Mesendoderm (in vitro differentiated cells): ENCODE measurements around the gene CACNA1H.
"Not testable (repeated sequence)": the region's sequence is repeated elsewhere in the genome, so short reads cannot be mapped to it uniquely, and the experiment has no call there.

ENCODE experiments used
- DNase-seq: peaks from one replicate; pipeline ENCODE4 v3.0.0; 2013
- H2AK5ac ChIP-seq: 2 replicates; pipeline ENCODE4 v1.6.1; 2013; ENCODE audit warnings: low read length, inconsistent platforms
- H2BK120ac ChIP-seq: 2 replicates; pipeline ENCODE4 v1.6.1; 2013; ENCODE audit warnings: low read depth, mild to moderate bottlenecking, low read length, moderate library complexity, mixed read lengths
- H2BK15ac ChIP-seq: replicated peaks from 2 replicates; pipeline ENCODE4 v1.6.1; 2013; ENCODE audit warnings: low read depth, mild to moderate bottlenecking, moderate library complexity
- H2BK5ac ChIP-seq: 2 replicates; pipeline ENCODE4 v1.6.1; 2013; ENCODE audit warnings: low read length, inconsistent platforms
- H3K18ac ChIP-seq: 2 replicates; pipeline ENCODE4 v1.6.1; 2013; ENCODE audit warnings: mild to moderate bottlenecking, low read length, mixed read lengths
- H3K23ac ChIP-seq: one replicate; pipeline ENCODE4 v1.6.1; 2013; ENCODE audit warnings: low read length
- H3K27ac ChIP-seq: 2 replicates; pipeline ENCODE4 v1.5.1; 2013; ENCODE audit warnings: low read depth, mild to moderate bottlenecking, inconsistent platforms, low read length, moderate library complexity
- H3K27me3 ChIP-seq: 2 replicates; pipeline ENCODE4 v1.6.1; 2013; ENCODE audit warnings: low read length, control low read depth, mild to moderate bottlenecking, inconsistent platforms; ENCODE audit not compliant: insufficient read depth, poor library complexity
- H3K36me3 ChIP-seq: 2 replicates; pipeline ENCODE4 v1.6.1; 2013; ENCODE audit warnings: low read length, inconsistent platforms; ENCODE audit not compliant: control insufficient read depth, insufficient read depth
- H3K4ac ChIP-seq: one replicate; pipeline ENCODE4 v1.6.1; 2013; ENCODE audit warnings: low read depth, mild to moderate bottlenecking, low read length, moderate library complexity
- H3K4me1 ChIP-seq: 2 replicates; pipeline ENCODE4 v1.6.1; 2013; ENCODE audit warnings: low read depth, low read length, inconsistent platforms; ENCODE audit not compliant: control insufficient read depth
- H3K4me2 ChIP-seq: 2 replicates; pipeline ENCODE4 v1.6.1; 2013; ENCODE audit warnings: low read length
- H3K4me3 ChIP-seq: 2 replicates; pipeline ENCODE4 v1.5.1; 2013; ENCODE audit warnings: mild to moderate bottlenecking, low read length
- H3K56ac ChIP-seq: one replicate; pipeline ENCODE4 v1.6.1; 2013; ENCODE audit warnings: low read length
- H3K79me1 ChIP-seq: 2 replicates; pipeline ENCODE4 v1.6.1; 2013; ENCODE audit warnings: low read length, inconsistent platforms
- H3K79me2 ChIP-seq: 2 replicates; pipeline ENCODE4 v1.6.1; 2013; ENCODE audit warnings: mild to moderate bottlenecking, low read length; ENCODE audit not compliant: control insufficient read depth, insufficient read depth
- H3K9ac ChIP-seq: 2 replicates; pipeline ENCODE4 v1.6.1; 2013; ENCODE audit warnings: low read length, inconsistent platforms
- H4K5ac ChIP-seq: one replicate; pipeline ENCODE4 v1.6.1; 2013; ENCODE audit warnings: low read length
- H4K8ac ChIP-seq: one replicate; pipeline ENCODE4 v1.6.1; 2013; ENCODE audit warnings: low read depth, mild to moderate bottlenecking, control low read depth, low read length, moderate library complexity
- WGBS: extraction: QIAGEN DNeasy Blood & Tissue Kit; methylation state at CpG from one replicate; pipeline ENCODE4 v1.1.7; 2013; ENCODE audit warnings: low lambda C conversion rate, missing lambda C conversion rate; ENCODE audit not compliant: insufficient coverage; ENCODE audit errors: extremely low coverage; 5-methylcytosine and 5-hydroxymethylcytosine counted together

Gene CACNA1H

DNA sequence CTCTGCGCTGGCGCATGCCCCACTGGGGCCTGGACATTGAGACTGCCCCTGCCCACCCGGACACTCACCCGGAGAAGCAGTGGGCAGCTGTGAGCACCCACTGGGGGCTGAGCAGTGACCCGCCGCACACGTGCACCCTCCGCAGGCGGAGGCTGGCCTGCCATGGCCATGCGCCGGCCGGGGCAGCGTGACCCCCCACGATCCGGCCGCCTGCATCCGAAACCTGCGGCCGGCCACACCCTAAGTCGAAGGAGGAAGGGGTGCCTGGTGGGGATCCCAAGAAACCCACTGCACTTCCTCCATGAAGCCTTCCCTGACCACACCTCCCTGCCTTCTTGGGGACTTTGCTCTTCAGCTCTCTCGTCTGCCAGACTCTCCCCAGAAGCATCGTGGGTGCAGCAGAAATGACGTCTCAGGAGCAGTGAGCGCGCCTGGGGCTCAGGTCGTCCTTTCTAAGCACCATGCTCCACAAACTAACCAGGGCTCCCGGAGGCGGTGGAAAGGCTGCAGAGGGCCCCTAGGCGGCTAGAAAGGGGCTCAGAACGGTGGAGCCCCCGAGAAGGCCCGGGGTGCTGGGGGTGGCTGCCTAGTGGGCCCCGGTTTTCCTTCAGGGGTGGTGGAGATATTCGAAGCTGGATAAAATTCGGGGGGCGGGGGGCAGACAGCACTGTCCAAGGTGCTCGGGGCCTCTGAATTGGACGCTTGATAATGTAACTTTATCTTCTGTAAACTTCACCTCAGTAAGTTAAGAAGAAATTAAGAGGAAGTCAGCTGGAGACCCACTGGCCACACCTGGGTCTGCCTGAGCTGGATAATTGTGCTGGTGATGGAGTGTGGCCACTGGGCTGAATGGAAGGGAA, 70.7 kb downstream of the CACNA1H start:
- Histone ChIP-seq H3K27ac (no peak overlapping the region), H4K8ac (no peak overlapping the region), H3K4ac (no peak overlapping the region), H2BK15ac (no peak overlapping the region), H3K18ac (no peak overlapping the region), H4K5ac (no peak overlapping the region), H3K4me3 (no peak overlapping the region), H3K79me1 (no peaks in the 10 kb centered on the region), H2BK120ac (no peak overlapping the region), H3K23ac (no peak overlapping the region), H3K79me2 (no peaks in the 10 kb centered on the region), H3K4me1 (no peaks in the 10 kb centered on the region), H3K36me3 (no peaks in the 10 kb centered on the region), H3K27me3 (no peaks in the 10 kb centered on the region), H3K9ac (no peak overlapping the region), H3K4me2 (no peak overlapping the region), H2AK5ac (no peak overlapping the region), H2BK5ac (no peak overlapping the region), H3K56ac (no peak overlapping the region)
- WGBS, result no CpG with 5 or more reads among the region's 38 CpGs
- DNase-seq, result no peak

DNA sequence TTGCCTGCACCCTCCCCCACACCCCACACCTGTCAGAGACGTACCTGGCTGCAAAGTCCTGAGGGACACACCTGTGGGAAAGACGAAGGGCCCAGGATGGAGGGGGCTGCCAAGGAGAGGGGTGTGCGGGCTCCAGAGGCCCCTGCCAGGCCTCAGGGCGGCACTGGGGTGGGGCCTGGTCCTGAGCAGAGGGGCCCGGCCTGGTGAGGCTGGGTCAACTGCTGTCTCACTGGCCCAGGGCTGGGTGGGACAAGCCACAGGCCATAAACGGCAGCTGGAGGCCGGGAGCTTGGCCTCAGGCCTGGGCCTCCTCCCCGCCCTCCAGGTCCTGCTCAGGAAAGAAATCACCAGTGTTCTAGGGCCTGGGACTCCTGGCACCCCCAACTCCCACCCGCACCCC, 71.7 kb downstream of the CACNA1H start:
- DNase-seq, result no peak
- Histone ChIP-seq H3K9ac (no peak overlapping the region), H2BK120ac (no peak overlapping the region), H2BK15ac (no peak overlapping the region), H3K56ac (no peak overlapping the region), H4K5ac (no peak overlapping the region), H3K23ac (no peak overlapping the region), H4K8ac (no peak overlapping the region), H3K27ac (no peak overlapping the region), H3K79me2 (no peaks in the 10 kb centered on the region), H2AK5ac (no peak overlapping the region), H3K18ac (no peak overlapping the region), H3K4me3 (no peak overlapping the region), H3K79me1 (no peaks in the 10 kb centered on the region), H3K4me2 (no peak overlapping the region), H3K4me1 (no peaks in the 10 kb centered on the region), H3K36me3 (no peaks in the 10 kb centered on the region), H3K4ac (no peak overlapping the region), H2BK5ac (no peak overlapping the region), H3K27me3 (no peaks in the 10 kb centered on the region)
- WGBS, result no CpG with 5 or more reads among the region's 9 CpGs

GRCh38 chr16:1225051-1225451, 72.1 kb downstream of the CACNA1H start, which contains the start of gene TPSG1:
TSS of gene TPSG1 (minus strand) at chr16:1225268. CDS start at chr16:1225252, 16 bp downstream.
- no peak within 1 kb of the TSS for H2AK5ac ChIP-seq
- H3K4ac ChIP-seq, result no peak within 1 kb of the TSS
- H3K4me1 ChIP-seq, result no peaks in the 10 kb centered on the region
- no peaks in the 10 kb centered on the region for H3K79me1 ChIP-seq
- no peak within 1 kb of the TSS for H4K8ac ChIP-seq
- no peak within 1 kb of the TSS for H2BK120ac ChIP-seq
- no peak within 1 kb of the TSS for H3K9ac ChIP-seq
- no peaks in the 10 kb centered on the region for H3K79me2 ChIP-seq
- no peak for DNase-seq
- H3K27ac ChIP-seq, result no peak within 1 kb of the TSS
- no peaks in the 10 kb centered on the region for H3K27me3 ChIP-seq
- no peak within 1 kb of the TSS for H3K23ac ChIP-seq
- H2BK5ac ChIP-seq, result no peak within 1 kb of the TSS
- no peak within 1 kb of the TSS for H2BK15ac ChIP-seq
- WGBS, result no CpG with 5 or more reads among the region's 10 CpGs
- H3K4me3 ChIP-seq, result no peak within 1 kb of the TSS
- no peak within 1 kb of the TSS for H3K56ac ChIP-seq
- no peak within 1 kb of the TSS for H3K18ac ChIP-seq
- no peak within 1 kb of the TSS for H4K5ac ChIP-seq
- no peaks in the 10 kb centered on the region for H3K36me3 ChIP-seq
- H3K4me2 ChIP-seq, result no peak within 1 kb of the TSS

- not testable (repeated sequence) for H3K36me3 ChIP-seq, H2BK15ac ChIP-seq
Measured at GRCh38 chr16:1225728-1226311, 72.9 kb downstream of the CACNA1H start.

GRCh38 chr16:1226692-1227091, 73.8 kb downstream of the CACNA1H start:
- H3K4ac ChIP-seq, H2BK5ac ChIP-seq, H3K27me3 ChIP-seq, H2BK120ac ChIP-seq, H4K8ac ChIP-seq, H3K4me1 ChIP-seq, H3K56ac ChIP-seq, H3K36me3 ChIP-seq, H4K5ac ChIP-seq, H3K18ac ChIP-seq, H2BK15ac ChIP-seq, DNase-seq, H3K27ac ChIP-seq, H3K4me2 ChIP-seq, H3K79me1 ChIP-seq, H3K9ac ChIP-seq, H3K79me2 ChIP-seq, H2AK5ac ChIP-seq, H3K23ac ChIP-seq, H3K4me3 ChIP-seq: not testable (repeated sequence)
- WGBS, result no CpG with 5 or more reads among the region's 14 CpGs

More at GRCh38 chr16:1225728-1226311, 72.9 kb downstream of the CACNA1H start:
- H3K56ac ChIP-seq, H2BK120ac ChIP-seq, DNase-seq, H2BK5ac ChIP-seq, H3K27ac ChIP-seq, H3K9ac ChIP-seq, H3K4me3 ChIP-seq, H4K5ac ChIP-seq, H3K4me2 ChIP-seq, H3K79me2 ChIP-seq, H2AK5ac ChIP-seq, H4K8ac ChIP-seq, H3K4ac ChIP-seq, H3K18ac ChIP-seq, H3K4me1 ChIP-seq, H3K79me1 ChIP-seq, H3K23ac ChIP-seq, H3K27me3 ChIP-seq: not testable (repeated sequence)
- no CpG with 5 or more reads among the region's 24 CpGs for WGBS
